ENCODE data around the gene CPLANE2.
"Not testable (repeated sequence)": the region's sequence is repeated elsewhere in the genome, so short reads cannot be mapped to it uniquely, and the experiment has no call there.

CPLANE2 gene, protein sequence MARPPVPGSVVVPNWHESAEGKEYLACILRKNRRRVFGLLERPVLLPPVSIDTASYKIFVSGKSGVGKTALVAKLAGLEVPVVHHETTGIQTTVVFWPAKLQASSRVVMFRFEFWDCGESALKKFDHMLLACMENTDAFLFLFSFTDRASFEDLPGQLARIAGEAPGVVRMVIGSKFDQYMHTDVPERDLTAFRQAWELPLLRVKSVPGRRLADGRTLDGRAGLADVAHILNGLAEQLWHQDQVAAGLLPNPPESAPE
- total RNA-seq: 2.9 to 5.9 reads per million in 2 donors

DNA sequence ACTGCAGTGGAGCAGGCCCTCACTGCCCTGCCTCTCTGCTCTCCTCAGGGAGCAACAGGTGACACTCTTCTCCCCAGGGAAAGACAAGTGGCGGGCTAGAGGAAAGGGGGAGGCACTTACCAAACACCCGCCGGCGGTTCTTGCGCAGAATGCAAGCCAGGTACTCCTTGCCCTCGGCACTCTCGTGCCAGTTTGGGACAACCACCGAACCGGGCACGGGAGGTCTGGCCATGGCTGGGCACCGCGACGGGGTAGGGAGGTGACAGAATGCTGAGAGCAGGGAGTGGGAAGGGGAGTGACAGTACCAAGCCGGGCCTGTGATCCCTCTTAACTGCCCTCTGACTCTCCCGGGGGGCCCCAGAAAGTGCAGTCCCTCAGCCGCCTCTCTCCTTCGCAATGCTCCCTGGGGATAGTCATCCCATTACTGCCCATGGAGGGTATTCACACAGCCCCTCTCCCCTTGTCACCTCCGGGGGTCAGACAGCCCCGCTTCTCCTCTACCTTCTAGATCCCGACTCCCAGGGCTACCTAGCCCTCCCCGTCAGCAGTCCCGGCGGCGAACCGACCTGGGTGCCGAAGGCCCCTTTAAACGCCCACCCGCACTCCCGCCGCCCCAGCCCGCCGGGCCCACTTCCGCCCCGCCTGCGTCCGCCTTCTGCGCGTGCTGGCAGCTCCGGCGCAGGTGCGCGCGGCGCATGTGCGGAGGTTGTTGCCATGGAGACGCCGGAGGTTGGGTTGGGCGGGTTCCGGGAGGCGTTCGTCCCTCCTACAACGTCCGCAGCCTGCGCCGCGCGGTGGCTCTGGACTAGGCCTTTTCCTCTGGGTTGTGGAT is at the start of gene CPLANE2:
TSS of gene CPLANE2 (minus strand) at position 673 of the 832 bp plus-strand sequence. CDS start at position 232, 441 bp downstream.
- DNase-seq: peak; percentile 93

DNA sequence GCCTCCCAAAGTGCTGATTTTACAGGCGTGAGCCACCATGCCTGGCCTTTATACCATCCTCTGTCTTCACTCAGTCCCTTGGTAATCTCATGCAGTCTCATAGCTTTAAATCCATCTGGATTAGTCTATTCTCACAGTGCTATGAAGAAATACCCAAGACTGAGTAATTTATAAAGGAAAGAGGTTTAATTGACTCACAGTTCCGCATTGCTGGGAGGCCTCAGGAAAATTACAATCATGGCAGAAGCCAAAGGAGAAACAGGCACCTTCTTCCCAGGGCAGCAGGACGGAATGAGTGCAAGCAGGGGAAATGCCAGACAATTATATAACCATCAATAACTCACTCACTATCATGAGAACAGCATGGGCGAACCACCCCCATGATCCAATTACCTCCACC is 49.1 kb upstream of the CPLANE2 start:
- no peak for DNase-seq

DNA sequence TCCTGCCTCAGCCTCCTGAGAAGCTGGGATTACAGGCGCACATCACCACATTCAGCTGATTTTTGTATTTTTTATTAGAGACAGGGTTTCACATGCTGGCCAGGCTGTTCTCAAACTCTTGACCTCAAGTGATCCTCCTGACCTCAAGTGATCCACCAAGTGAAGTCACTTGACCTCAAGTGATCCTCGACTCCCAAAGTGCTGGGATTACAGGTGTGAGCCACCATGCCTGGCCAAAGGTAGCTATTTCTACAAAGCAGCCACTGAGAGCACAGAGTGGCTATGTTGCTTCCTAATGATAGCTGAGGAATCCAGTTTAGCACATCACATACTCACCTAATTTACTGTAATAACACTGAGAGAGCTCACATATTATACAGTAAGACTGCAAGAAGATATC is 44.8 kb upstream of the CPLANE2 start:
- no peak for DNase-seq

DNA sequence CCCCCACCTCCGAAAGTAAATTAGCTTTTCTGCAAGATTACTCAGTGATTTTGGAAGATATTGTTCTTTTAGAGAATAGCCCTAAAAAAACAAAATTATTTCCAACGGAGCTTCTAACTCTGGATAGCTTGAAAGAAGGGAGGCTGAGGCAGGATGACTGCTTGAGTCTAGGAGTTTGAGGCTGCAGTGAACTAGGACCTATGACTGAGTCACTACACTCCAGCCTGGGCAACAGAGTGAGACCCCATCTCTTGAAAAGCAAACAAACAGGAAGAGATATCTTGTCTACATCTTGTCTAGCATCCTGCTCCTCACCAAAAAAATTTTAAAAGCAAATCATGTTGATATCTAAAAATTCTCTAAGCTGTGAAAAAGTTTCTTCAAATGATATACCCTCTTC is 42.2 kb upstream of the CPLANE2 start:
- no peak for DNase-seq

DNA sequence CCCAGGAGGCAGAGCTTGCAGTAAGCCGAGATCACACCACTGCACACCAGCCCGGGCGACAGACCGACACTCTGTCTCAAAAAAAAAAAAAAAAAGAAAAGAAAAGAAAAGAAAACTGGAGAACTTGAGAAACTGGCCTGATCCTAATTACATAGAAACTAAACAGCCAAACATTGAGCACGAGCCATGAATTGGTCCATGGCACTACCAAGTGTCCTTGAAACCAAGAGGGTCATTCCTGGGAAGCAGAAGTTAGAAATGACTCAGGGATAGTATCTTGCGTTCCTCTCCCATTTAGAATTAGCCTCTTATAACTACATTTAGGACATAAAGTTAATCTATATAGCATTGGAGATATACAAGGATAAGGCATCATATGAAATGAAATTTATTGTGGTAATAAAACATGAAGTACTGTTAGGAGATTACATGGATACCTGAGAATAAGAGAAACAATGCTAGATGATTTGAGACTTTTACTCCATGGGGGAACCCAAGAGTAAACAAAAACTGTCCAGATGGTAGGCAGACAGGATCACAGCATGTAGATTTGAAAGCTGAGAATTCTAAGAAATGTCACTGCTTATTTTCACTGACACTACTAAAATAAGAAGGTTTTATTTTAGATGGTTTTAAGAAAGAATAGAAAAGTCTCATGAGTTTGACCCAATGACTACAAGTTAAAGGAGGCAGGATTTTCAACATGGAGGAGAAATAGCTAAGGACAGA is 39.5 kb upstream of the CPLANE2 start:
- DNase-seq: no peak

DNA sequence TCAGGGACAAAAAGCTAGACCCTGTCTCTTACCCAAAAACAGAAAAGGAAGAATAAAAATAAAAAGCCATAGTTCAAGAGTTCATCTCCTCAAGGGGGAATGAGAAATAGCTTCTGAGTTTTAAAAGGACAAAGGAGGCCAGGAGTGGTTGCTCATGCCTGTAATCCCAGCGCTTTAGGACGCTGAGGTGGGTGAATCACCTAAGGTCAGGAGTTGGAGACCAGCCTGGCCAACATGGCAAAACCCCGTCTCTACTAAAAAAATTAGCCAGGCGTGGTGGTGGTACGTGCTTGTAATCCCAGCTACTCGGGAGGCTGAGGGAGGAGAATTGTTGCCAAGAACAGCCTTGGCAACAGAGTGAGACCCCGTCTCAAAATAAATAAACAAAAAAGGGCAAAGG is 38.6 kb upstream of the CPLANE2 start:
- no peak for DNase-seq

DNA sequence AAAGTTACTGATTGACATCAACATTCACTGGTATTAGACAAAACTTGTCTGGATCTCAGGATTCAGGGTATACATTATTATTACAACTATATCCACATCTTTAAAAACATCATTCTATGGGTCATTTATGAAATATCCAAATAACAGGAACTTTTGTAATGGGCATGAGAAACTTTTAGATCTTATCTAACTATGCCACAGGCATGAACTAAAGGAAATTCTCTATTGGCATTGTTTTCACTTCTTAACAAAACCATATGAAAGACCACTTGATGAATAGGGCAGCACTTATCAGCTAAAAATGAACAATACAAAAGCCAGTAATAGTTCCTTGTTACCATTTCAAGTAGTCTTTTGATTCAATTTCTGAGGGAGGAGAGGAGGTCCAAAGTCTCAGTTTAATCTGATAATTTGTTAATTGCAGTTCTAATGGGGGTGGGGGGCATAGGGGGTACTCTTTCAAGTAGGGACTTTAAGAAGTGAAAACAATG is 30.8 kb upstream of the CPLANE2 start:
- no peak for DNase-seq

DNA sequence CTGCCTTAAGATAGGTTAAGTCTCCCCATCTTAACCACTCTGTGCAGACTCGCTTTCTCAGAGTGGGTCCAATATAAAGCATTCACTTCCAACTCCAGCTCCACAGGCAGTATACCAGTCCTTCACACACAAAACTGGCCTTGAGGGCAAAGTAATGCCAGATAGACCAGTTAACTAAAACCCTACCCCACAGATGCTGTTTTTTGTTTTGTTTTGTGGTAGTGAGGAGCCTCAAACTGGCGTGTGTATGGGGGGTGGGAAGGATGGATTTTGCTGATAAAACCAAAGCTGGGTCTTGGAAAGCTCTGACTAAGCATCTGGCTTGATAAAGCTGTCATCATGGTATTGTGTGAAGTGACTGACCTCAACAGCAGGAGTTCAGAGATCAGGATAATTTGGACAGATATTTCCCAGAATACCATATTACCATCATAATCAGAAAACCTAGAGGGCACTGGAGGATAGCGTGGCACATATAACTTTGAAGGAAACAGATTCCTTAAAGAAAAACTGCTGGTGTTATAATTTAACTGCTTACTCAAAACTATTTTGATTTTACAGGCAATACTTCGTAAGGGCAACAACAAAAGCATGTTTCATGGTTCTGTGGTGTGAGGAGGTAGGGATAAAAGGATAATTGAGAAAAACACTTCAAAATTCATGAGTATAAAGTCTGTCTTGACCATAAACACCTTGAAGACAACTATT is 29.6 kb upstream of the CPLANE2 start:
- DNase-seq: no peak

DNA sequence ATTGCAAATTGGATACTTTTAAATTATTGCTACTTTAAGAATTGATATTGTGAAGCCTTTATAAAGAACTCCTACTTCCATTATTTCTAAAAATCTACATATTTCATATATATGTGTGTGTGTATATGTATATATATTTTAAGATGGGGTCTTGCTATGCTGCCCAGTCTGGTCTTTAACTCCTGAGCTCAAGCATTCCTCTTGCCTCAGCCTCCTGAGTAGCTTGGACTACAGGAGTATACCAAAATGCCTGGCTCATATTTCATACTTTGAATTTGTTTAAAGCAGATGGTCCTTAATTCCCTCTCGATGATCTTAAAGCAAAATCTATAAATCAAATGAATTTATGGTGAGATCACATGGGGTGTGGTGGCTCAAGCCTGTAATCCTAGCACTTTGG is 25.1 kb upstream of the CPLANE2 start:
- no peak for DNase-seq

DNA sequence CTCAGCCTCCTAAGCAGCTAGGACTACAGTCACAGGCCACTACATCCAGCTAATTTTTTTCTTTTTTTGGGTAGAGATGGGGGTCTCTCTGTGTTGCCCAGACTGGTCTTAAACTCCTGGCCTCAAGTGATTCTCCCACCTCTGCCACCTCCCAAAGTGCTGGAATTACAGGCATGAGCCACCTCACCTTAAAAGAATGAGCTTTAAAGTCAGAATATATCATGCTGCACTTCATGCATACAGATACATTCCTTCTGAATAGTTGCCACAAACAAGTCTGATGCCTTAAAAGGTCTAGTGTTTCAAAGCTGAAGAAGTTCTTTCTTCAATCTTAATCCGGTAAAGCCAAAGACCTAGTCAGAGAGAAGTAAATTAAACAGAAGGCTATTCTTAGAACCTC is 23.8 kb upstream of the CPLANE2 start:
- DNase-seq: no peak

DNA sequence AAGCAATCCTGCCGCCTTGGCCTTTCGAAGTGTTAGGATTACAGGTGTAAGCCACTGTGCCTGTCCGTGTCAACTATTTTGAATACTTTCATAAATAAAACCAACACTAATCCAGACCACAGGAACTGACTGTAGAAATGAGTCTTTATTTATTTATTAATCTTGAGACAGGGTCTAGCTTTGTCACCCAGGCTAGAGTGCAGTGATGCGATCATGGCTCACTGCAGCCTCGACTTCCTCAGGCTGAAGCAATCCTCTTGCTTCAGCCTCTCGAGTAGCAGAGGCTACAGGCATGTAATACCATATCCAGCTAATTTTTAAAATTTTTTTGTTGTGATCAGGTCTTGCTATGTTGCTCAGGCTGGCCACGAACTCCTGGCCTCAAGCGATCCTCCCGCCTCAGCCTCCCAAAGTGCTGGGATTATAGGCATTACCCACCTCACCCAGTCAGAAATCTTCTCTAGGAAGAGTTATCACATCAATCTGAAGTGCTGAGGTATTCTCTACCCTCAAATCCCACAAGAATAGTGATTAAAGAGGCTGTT is 21.7 kb upstream of the CPLANE2 start:
- DNase-seq: no peak

DNA sequence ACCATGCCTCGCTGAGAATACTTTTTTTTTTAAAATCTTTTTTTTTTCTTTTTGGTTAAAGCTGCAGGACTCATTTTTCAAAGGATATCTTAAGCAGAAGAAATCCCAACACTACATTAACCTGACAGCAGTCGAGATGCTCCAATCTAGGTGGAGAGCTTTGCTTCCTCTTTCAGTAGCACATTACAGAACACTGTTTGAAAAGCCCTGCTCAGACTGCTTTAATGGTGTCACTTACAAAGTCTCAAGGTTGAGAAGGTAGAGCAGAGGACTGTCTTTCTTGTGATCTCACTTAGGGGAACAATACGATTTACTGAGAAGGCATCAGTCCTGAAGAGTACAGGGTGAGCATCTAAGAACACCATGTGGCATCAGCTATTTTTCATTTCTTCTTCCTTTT is 21.0 kb upstream of the CPLANE2 start:
- no peak for DNase-seq

DNA sequence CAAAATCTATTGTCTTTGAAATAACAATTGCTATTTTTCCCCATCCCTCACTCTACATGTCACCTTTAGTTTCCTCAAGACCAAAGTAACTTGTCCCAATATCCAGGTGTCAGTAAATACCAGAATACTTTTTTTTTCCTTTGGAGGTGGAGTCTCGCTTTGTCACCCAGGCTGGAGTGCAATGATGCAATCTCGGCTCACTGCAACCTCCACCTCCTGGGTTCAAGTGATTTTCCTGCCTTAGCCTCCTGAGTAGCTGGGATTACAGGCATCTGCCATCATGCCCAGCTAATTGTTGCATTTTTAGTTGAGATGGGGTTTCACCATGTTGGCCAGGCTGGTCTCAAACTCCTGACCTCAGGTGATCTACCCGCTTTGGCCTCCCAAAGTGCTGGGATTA is 20.6 kb upstream of the CPLANE2 start:
- not testable (repeated sequence) for DNase-seq

DNA sequence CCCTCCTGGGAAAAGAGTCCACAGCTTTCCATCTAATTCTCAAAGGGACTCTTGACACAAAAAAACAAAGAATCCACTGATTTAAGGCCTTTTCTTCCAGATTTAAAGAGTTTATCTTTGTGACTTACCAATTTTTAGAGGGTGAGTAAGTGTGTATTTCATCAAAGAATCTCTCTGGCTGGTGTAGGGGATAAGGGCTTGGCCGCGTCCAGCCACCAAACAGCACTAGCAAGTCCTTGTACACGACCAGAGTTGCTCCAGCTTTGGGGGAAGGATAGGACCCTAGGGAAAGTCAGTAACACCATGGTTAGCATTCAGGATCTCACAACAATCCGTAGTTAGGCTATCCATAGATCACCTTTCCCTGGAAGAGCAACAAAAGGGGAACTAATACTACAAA is 19.5 kb upstream of the CPLANE2 start:
- DNase-seq: no peak

DNA sequence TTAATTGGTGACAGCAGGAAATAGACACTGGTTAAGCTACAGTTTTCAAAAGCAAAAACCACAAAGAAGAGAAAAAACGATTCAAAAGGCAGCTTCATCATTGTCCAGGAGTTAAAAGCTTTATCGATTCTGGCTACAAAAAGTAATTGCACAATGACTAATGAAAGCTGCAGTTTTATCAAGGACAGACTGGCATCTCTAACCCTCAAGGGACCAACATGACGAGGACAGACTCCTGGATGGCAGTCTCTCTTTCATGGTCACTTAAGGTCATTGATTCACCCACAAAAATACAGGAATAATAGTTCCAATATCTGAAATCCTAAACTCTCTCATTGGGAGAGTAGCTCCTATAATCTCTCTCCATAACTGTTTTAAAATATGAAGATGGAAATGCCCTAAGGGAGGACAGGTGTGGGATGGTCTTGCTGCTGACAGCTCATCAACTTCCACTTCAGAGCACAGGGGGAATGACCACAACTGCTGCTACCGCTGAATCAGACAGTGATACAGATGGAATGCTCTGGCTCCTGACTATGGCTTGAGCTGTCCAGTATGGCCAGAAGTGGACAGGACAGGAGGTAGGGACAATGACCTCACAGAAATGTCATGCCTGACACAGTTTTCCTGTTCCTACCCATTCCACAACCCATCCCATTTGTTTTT is 17.4 kb upstream of the CPLANE2 start:
- DNase-seq: no peak

DNA sequence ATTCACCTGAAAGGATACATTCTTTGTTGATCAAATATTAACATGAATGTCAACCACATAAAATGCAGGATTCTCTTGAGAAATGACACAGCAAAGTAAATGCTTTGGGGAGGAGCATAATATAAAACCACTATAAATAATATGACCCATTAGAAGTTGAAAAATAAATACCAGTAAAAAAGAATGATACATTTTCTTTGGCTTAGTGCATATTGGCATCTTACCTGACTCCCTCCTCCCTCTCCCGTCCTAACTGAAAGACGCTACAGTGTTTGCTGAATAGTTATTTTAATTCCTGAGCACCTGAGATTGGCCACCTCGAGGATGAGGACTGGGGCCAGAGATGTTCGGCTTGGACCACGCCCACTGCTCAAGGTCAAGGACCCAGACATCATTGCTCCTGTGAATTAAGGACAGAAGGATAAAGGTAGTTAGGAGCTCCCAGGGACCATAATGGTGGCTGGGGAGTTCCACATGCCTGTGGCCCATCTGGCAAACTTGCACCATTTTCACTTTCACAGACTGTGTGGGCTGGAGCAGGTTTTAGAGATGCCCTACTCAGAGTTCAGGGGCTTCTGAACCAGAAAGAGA is 16.4 kb upstream of the CPLANE2 start:
- DNase-seq: no peak

DNA sequence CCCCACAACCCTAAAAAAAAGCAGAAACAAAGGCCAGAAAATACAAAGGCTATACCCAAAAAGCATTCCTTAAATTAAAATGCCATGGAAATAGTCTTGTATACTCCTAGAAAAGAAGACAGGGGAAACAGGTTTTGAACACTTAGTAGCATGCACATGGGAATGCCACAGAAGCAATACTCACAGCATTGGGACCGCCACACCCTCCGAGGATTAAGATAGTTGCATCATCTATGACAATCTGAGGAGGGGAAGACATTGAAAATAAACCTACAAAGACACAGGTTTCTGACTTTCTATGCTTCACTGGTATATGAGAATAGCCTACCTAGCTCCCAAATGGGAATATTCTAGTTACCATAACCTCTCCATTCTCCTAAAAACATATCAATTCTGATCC is 15.9 kb upstream of the CPLANE2 start:
- no peak for DNase-seq

DNA sequence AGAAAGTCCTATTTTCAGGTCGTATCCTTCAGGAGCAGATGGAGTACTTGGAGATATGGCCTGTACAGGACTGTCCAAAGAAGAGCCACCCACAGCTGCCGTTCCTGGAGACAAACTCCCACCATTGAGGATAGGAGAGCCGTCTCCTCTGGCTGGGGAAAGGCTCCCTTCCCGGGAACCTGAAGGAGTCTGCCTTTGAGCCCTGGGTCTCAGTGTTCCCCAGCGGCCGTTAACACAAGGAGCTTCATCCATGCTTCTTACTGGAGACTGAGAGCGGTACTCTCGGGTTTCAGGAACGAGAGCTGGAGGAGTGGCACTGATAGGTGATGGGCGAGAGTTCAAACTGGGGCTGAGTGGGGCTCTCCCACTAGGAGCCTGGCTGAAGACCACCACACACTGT is 14.4 kb upstream of the CPLANE2 start:
- no peak for DNase-seq

DNA sequence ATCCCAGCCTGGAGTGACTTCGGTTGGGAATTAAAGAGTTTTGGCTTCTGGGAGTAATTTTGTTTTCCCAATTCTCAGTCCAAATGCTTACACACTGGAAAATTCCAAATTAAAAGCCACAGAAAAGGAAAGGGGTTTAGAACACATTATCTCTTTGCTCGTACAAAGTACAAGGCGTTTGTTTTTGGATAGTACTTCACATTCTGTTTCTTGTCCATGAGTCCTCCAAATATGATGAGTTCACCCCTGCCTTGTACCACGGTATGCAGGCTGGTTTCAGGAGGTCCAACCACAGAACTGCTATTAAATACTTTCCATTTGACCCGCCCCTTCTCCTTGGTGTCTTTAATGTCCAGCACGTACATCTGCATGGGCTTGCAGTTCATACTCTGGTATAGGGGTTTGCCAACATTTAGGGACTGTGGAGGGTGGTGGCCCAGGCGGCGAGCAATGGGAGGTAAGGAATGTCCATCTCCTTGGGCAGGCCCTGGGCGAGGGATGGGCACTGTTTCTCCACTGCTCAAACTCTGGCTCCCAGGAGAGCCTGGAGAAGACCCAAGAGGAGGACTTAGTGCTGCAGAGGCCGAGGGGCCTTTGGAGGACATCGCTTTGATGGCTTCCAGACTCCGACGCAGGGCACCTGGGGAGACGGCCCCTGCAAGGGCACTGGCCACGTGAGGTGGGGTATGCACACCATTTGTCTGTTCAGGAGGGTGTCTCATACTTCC is 13.7 kb upstream of the CPLANE2 start:
- no peak for DNase-seq

DNA sequence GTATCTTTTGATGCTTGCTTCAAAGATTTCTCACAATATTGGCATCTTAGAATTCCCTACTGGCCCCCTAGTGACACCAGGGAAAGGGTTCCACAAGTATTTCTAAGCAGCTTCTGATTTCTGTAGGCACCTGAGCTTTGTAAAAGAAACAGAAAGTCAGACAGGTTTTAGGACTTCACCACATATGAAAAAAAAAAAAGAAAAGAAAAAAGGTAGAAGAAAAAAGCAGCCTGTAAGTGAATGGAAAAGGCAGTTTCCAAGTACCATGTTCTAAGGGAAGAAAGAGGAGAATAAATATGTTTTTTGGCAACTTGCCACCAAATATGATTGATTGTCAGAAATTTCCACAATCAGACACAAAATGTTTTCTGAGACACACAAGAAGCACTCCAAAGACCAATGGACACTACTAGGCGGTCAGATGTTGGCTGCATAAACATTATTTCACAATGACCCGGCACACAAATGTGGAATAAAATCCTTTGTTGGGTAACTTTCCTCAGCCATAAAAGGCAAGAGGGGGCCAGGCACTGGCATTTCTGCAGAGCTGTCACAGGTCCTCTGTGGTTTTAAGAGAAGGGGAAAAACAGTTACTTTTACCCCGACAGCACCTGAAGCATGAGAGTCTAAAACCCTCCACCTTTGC is 12.7 kb upstream of the CPLANE2 start:
- no peak for DNase-seq

Data from T-helper 9 cell (primary cell).